HG03097 (cell line): ENCODE data around the gene DIDO1.

Experiments used
- ATAC-seq: cut with Tn5 transposase; IDR thresholded peaks from one replicate; pipeline ENCODE4 v1.9.1; 2021; ENCODE audit not compliant: unreplicated experiment, low FRiP score

The DIDO1 gene

GRCh38 chr20:62951896-62952372, 25.6 kb upstream of the DIDO1 start:
- no peak for ATAC-seq

GRCh38 chr20:62951143-62951895, 25.0 kb upstream of the DIDO1 start:
- no peak for ATAC-seq

DNA sequence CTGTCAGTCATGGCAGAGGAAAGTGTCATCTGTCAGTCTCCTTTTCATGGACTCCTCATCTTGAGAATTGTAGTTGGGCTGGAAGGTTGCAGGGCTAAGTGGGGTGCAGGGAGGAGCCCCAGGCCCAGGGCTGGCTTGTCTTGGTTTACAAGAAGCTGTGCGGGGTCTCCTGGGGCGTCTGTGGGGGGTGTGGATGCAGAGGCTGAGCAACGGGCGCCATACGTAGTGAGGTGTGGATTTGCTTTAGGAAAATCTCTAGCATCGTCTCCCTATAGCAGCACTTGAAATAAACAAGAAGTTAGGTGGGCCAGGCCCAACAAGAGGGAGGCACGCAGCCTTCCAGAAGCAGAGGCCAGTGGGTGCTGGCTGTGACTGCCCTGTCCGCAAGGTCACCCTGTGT, 24.4 kb upstream of the DIDO1 start:
- ATAC-seq: no peak

GRCh38 chr20:62949962-62950361, 23.7 kb upstream of the DIDO1 start:
- ATAC-seq: no peak

GRCh38 chr20:62949153-62949821, 23.0 kb upstream of the DIDO1 start:
- ATAC-seq: no peak

DNA sequence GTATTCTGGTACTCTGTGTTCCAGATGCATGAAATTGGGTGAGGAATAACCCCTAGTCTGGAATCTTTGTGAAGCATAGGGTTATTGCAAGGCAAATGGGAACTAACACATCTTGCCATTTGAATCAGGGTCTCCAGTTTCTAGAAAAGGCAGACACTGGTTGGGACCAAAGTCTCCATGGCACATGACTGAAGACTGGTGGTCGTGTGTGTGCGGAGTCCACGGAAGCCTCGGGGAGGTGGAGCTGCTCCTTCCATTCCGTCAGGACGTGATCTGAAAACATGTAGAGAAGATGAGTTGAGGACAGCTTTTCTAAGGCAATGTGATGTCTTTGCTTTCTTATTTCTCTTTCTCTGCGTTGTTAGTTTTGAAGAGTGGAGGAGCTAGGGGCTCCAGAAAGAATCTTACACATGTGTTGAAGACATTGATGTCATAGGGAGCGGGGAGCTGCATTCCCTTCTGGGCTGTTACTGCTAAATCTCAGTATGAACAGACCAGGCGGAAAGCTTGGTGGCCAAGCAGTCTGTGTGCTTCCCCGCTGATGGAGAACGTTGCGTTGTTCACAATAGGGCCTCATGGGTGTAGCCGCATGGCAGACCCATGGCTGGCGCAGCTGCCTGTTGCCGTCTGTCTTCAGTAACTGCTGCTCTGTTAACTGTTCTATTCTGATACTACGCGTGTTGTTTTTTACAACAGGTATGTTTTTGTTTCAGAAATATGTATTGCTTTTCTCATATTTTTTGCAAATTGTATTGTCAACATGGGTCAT, 21.4 kb upstream of the DIDO1 start:
- ATAC-seq: no peak

GRCh38 chr20:62946918-62947317, 20.6 kb upstream of the DIDO1 start:
- no peak for ATAC-seq

DNA sequence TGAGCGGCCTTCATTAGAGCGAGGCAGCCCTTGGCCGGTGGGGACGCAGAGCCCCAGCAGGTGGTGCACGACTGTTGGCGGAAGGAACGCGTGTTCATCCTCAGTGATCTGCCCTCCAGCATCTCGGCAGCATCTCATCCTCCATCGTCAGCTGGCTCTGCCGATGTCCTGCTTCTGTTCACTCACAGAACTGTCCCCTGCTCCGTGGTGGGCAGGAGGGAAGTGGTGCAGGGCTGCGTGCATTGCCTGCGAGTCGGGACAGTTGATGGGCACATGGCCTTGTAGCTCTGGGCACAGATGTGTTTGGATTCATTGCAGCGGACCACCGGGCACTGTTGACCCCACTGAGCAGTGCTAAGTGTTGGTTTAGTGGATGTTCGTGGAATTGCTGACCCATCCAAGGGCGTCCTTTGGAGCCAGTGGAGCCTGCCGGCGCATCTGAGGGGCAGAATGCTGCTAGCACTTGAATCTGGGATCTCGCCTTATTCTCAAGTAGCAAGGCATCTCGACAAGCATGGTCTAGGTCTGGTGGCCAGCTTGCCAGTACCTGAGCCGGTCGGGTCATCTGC, 19.6 kb upstream of the DIDO1 start:
- no peak for ATAC-seq

DNA sequence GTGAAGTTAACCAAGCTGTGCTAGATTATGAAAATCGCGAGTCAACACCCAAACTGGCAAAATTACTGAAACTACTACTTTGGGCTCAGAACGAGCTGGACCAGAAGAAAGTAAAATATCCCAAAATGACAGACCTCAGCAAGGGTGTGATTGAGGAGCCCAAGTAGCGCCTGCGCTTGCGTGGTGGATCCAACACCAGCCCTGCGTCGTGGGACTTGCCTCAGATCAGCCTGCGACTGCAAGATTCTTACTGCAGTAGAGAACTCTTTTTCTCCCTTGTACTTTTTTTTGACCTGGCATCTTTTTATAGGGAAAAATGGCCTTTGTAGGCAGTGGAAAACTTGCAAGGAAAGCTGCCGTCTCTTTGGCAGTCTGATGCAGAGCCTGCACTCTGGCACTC, 18.4 kb upstream of the DIDO1 start:
- ATAC-seq: no peak

DNA sequence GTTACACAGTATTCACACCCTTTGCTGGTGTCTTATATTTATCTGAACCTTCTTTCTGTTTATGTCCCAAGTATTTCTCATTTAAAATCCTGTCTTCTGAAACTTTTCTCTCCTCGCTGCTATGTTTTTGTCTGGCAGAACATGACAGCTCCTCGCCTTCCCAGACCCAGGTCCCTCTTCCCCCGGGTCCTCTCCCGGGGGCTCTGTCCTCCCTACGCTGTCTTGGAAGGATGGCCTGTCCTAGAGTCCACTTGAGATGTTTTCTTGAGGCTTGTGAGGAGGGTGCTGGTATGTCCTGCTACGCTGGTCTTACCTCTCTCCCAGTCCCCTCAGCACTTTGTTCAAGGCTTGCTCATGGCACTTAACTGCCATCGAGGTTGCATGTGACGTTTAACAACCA, 17.9 kb upstream of the DIDO1 start:
- ATAC-seq: no peak

DNA sequence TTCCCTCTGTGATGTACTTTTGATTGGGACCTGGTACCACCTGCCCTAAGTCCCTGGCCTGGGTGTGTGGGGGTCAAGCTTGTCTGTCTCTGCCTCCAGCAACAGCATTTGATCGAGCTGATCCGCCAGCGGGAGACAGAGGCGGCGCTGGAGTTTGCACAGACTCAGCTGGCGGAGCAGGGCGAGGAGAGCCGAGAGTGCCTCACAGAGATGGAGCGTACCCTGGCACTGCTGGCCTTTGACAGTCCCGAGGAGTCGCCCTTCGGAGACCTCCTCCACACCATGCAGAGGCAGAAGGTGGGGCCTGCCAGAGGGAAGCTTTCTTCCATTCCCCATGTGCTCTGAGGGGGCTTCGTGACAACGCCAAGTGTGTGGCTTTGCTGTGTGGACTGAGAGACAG, 17.1 kb upstream of the DIDO1 start:
- no peak for ATAC-seq

GRCh38 chr20:62942456-62942855, 16.2 kb upstream of the DIDO1 start:
- ATAC-seq: no peak

DNA sequence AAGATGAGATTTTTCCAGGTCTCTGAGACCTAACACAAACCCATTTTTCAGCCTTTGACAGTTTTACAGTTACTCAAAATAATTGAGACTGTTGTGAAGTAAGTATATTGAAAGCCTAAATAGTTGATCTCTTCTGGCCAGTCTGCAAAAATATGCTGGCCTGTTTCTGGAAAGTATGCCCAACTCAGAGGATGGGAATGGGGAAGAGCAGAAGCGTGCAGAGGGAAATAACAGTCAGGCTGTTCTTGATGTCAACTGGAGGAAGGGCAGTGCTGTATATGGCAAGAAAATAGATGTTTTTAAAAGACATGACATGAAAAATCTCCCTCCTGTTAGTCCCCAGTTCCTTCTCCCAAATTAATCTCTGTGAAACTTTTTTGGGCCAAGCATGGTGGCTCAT, 15.5 kb upstream of the DIDO1 start:
- ATAC-seq: no peak

GRCh38 chr20:62940875-62941274, 14.6 kb upstream of the DIDO1 start:
- no peak for ATAC-seq

- ATAC-seq: peak; percentile 38
Observed at GRCh38 chr20:62938105-62938888, 12.0 kb upstream of the DIDO1 start, which contains the start of gene GID8. Gene GID8, plus strand, starts transcription at chr20:62938147. Its CDS starts 3,356 bp downstream, at chr20:62941503.

- ATAC-seq: peak; percentile 75
Observed at GRCh38 chr20:62937268-62938104, 11.2 kb upstream of the DIDO1 start.

GRCh38 chr20:62935968-62936585, 9.8 kb upstream of the DIDO1 start:
- ATAC-seq: no peak

GRCh38 chr20:62935204-62935967, 9.1 kb upstream of the DIDO1 start:
- ATAC-seq: no peak
